WTC11 (cell line): ENCODE results near the gene DOCK8. TPM values are rescaled to one million over a fixed set of nuclear protein-coding genes. Genes with fewer than 3 reads are reported as not detected.

Source experiments
- ATF1 ChIP-seq: sonication (generic); formaldehyde crosslinking; IDR thresholded peaks from 2 replicates; pipeline ENCODE4 v1.8.1; 2023; ENCODE audit warnings: mild to moderate bottlenecking, moderate library complexity, missing genetic modification reagents
- GRHL2 ChIP-seq: fragments of 250-450 bp; sonication (Bioruptor Pico); IDR thresholded peaks from 2 replicates; pipeline ENCODE4 v1.8.0; 2022; ENCODE audit warnings: mild to moderate bottlenecking, moderate library complexity; ENCODE audit not compliant: insufficient replicate concordance, severe bottlenecking
- JAZF1 ChIP-seq: fragments of 250-450 bp; sonication (Bioruptor Pico); IDR thresholded peaks from 2 replicates; pipeline ENCODE4 v1.9.0; 2021; ENCODE audit warnings: moderate library complexity, mild to moderate bottlenecking, inconsistent platforms
- JUN ChIP-seq: sonication (generic); formaldehyde crosslinking; IDR thresholded peaks from 2 replicates; pipeline ENCODE4 v1.8.0; 2023; ENCODE audit warnings: mild to moderate bottlenecking, missing genetic modification reagents
- RELA ChIP-seq: sonication (generic); formaldehyde crosslinking; IDR thresholded peaks from 2 replicates; pipeline ENCODE4 v1.8.1; 2022; ENCODE audit warnings: missing genetic modification reagents, mild to moderate bottlenecking, borderline replicate concordance
- SP1 ChIP-seq: sonication (generic); formaldehyde crosslinking; conservative IDR thresholded peaks from 2 replicates; pipeline ENCODE4 v1.8.1; 2022; ENCODE audit warnings: missing genetic modification reagents
- TEAD4 ChIP-seq: sonication (generic); formaldehyde crosslinking; IDR thresholded peaks from 2 replicates; pipeline ENCODE4 v1.8.0; 2022; ENCODE audit warnings: mild to moderate bottlenecking, missing genetic modification reagents
- ZBTB21 ChIP-seq: sonication (generic); formaldehyde crosslinking; IDR thresholded peaks from 2 replicates; pipeline ENCODE4 v1.8.1; 2023; ENCODE audit warnings: mild to moderate bottlenecking, missing genetic modification reagents, borderline replicate concordance
- ZNF263 ChIP-seq: sonication (generic); formaldehyde crosslinking; IDR thresholded peaks from 2 replicates; pipeline ENCODE4 v1.8.1; 2022; ENCODE audit warnings: low read depth, mild to moderate bottlenecking, moderate library complexity, missing genetic modification reagents
- ZNF423 ChIP-seq: fragments of 250-450 bp; sonication (Bioruptor Pico); IDR thresholded peaks from 2 replicates; pipeline ENCODE4 v2.1.2; 2022; ENCODE audit warnings: mild to moderate bottlenecking, moderate library complexity
- total RNA-seq: library from RNA; stranded (reverse); gene quantifications from 3 replicates; pipeline ENCODE4 v1.2.3, GENCODE V29; 2021
- TF ChIP-seq, protein P1 (sequence below): sonication (generic); formaldehyde crosslinking; IDR thresholded peaks from 2 replicates; pipeline ENCODE4 v1.8.0; 2023; ENCODE audit warnings: mild to moderate bottlenecking, missing genetic modification reagents
- TF ChIP-seq, protein P2 (sequence below): fragments of 250-450 bp; sonication (Bioruptor Pico); IDR thresholded peaks from 2 replicates; pipeline ENCODE4 v1.8.0; 2021; ENCODE audit warnings: mild to moderate bottlenecking
- TF ChIP-seq, protein P3 (sequence below): fragments of 250-450 bp; sonication (Bioruptor Pico); IDR thresholded peaks from 2 replicates; pipeline ENCODE4 v1.9.0; 2021; ENCODE audit warnings: mild to moderate bottlenecking, borderline replicate concordance
- TF ChIP-seq, protein P4 (sequence below): fragments of 250-450 bp; sonication (Bioruptor Pico); IDR thresholded peaks from 2 replicates; pipeline ENCODE4 v1.9.0; 2021; ENCODE audit warnings: mild to moderate bottlenecking
- TF ChIP-seq, protein P5 (sequence below): sonication (generic); formaldehyde crosslinking; IDR thresholded peaks from 2 replicates; pipeline ENCODE4 v1.8.1; 2023; ENCODE audit warnings: mild to moderate bottlenecking, missing genetic modification reagents, borderline replicate concordance
- TF ChIP-seq, protein P6 (sequence below): sonication (generic); formaldehyde crosslinking; IDR thresholded peaks from 2 replicates; pipeline ENCODE4 v1.8.1; 2023; ENCODE audit warnings: mild to moderate bottlenecking, missing genetic modification reagents, moderate library complexity
- TF ChIP-seq, protein P7 (sequence below): fragments of 250-450 bp; sonication (Bioruptor Pico); IDR thresholded peaks from 2 replicates; pipeline ENCODE4 v1.9.0; 2021; ENCODE audit warnings: moderate library complexity, mild to moderate bottlenecking, inconsistent platforms, borderline replicate concordance
- TF ChIP-seq, protein P8 (sequence below): sonication (generic); formaldehyde crosslinking; IDR thresholded peaks from 2 replicates; pipeline ENCODE4 v1.8.1; 2022; ENCODE audit warnings: missing genetic modification reagents, borderline replicate concordance

Gene DOCK8
- total RNA-seq, 1 experiment from 2014 or later: 3.2 TPM

DNA sequence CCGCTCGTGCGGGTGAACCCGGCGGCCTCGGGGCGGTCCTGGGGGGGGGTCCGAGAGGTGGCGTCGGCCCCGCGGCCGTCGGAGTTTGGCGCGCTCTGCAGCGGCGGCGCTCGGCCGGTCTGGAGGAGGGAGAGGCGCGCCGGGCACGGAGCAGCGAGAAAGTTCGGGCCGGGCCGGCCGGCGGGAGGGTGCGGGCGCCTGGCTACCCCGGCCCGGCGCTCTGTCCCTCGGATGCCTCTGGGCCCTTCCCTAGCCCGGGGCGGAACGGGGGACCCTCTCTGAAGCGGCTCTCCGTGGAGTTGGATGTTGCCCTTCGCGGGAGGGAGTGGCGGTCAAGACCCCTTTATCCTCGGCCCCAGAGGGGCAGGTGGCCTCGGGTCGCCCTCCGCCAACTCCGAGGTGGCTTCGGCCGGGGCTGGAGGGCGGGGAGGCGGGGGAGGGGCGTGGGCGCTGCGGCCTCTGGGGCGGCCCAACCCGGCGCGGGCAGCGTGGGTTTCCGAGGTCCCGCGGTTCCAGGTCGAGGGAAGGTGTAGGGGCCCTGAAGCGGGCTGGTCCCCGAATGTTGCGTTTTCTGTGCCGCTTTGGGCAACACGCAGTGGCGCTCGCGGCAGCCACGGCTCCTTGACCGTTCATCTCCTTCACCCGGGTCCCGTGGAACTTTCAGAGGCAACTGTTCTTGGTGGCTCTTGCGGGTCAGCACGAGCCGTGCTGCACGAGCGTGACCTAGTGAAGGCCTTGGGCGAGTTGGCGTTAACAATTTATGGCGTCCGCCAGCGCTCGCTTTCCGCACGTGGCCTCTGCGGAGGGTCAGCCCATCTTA, 290.5 kb downstream of the DOCK8 start (continued):
- TF ChIP-seq, protein P1, sequence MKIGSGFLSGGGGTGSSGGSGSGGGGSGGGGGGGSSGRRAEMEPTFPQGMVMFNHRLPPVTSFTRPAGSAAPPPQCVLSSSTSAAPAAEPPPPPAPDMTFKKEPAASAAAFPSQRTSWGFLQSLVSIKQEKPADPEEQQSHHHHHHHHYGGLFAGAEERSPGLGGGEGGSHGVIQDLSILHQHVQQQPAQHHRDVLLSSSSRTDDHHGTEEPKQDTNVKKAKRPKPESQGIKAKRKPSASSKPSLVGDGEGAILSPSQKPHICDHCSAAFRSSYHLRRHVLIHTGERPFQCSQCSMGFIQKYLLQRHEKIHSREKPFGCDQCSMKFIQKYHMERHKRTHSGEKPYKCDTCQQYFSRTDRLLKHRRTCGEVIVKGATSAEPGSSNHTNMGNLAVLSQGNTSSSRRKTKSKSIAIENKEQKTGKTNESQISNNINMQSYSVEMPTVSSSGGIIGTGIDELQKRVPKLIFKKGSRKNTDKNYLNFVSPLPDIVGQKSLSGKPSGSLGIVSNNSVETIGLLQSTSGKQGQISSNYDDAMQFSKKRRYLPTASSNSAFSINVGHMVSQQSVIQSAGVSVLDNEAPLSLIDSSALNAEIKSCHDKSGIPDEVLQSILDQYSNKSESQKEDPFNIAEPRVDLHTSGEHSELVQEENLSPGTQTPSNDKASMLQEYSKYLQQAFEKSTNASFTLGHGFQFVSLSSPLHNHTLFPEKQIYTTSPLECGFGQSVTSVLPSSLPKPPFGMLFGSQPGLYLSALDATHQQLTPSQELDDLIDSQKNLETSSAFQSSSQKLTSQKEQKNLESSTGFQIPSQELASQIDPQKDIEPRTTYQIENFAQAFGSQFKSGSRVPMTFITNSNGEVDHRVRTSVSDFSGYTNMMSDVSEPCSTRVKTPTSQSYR (CRISPR knock-in tag): 0 out of 2 replicates have a peak, but pooled peaks have one; percentile 56
- TF ChIP-seq, protein P2, sequence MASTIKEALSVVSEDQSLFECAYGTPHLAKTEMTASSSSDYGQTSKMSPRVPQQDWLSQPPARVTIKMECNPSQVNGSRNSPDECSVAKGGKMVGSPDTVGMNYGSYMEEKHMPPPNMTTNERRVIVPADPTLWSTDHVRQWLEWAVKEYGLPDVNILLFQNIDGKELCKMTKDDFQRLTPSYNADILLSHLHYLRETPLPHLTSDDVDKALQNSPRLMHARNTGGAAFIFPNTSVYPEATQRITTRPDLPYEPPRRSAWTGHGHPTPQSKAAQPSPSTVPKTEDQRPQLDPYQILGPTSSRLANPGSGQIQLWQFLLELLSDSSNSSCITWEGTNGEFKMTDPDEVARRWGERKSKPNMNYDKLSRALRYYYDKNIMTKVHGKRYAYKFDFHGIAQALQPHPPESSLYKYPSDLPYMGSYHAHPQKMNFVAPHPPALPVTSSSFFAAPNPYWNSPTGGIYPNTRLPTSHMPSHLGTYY (CRISPR knock-in tag): no peak
- no peak for TF ChIP-seq ZNF423 (CRISPR knock-in tag)
- TF ChIP-seq, protein P3, sequence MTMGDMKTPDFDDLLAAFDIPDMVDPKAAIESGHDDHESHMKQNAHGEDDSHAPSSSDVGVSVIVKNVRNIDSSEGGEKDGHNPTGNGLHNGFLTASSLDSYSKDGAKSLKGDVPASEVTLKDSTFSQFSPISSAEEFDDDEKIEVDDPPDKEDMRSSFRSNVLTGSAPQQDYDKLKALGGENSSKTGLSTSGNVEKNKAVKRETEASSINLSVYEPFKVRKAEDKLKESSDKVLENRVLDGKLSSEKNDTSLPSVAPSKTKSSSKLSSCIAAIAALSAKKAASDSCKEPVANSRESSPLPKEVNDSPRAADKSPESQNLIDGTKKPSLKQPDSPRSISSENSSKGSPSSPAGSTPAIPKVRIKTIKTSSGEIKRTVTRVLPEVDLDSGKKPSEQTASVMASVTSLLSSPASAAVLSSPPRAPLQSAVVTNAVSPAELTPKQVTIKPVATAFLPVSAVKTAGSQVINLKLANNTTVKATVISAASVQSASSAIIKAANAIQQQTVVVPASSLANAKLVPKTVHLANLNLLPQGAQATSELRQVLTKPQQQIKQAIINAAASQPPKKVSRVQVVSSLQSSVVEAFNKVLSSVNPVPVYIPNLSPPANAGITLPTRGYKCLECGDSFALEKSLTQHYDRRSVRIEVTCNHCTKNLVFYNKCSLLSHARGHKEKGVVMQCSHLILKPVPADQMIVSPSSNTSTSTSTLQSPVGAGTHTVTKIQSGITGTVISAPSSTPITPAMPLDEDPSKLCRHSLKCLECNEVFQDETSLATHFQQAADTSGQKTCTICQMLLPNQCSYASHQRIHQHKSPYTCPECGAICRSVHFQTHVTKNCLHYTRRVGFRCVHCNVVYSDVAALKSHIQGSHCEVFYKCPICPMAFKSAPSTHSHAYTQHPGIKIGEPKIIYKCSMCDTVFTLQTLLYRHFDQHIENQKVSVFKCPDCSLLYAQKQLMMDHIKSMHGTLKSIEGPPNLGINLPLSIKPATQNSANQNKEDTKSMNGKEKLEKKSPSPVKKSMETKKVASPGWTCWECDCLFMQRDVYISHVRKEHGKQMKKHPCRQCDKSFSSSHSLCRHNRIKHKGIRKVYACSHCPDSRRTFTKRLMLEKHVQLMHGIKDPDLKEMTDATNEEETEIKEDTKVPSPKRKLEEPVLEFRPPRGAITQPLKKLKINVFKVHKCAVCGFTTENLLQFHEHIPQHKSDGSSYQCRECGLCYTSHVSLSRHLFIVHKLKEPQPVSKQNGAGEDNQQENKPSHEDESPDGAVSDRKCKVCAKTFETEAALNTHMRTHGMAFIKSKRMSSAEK (CRISPR knock-in tag): no peak
- no peak for TF ChIP-seq ZBTB21 (CRISPR knock-in tag)
- TF ChIP-seq ATF1: no peak
- no peak for TF ChIP-seq SP1 (CRISPR knock-in tag)
- no peak for TF ChIP-seq GRHL2
- TF ChIP-seq, protein P4, sequence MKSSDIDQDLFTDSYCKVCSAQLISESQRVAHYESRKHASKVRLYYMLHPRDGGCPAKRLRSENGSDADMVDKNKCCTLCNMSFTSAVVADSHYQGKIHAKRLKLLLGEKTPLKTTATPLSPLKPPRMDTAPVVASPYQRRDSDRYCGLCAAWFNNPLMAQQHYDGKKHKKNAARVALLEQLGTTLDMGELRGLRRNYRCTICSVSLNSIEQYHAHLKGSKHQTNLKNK: no peak
- TF ChIP-seq, protein P5, sequence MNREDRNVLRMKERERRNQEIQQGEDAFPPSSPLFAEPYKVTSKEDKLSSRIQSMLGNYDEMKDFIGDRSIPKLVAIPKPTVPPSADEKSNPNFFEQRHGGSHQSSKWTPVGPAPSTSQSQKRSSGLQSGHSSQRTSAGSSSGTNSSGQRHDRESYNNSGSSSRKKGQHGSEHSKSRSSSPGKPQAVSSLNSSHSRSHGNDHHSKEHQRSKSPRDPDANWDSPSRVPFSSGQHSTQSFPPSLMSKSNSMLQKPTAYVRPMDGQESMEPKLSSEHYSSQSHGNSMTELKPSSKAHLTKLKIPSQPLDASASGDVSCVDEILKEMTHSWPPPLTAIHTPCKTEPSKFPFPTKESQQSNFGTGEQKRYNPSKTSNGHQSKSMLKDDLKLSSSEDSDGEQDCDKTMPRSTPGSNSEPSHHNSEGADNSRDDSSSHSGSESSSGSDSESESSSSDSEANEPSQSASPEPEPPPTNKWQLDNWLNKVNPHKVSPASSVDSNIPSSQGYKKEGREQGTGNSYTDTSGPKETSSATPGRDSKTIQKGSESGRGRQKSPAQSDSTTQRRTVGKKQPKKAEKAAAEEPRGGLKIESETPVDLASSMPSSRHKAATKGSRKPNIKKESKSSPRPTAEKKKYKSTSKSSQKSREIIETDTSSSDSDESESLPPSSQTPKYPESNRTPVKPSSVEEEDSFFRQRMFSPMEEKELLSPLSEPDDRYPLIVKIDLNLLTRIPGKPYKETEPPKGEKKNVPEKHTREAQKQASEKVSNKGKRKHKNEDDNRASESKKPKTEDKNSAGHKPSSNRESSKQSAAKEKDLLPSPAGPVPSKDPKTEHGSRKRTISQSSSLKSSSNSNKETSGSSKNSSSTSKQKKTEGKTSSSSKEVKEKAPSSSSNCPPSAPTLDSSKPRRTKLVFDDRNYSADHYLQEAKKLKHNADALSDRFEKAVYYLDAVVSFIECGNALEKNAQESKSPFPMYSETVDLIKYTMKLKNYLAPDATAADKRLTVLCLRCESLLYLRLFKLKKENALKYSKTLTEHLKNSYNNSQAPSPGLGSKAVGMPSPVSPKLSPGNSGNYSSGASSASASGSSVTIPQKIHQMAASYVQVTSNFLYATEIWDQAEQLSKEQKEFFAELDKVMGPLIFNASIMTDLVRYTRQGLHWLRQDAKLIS: no peak
- TF ChIP-seq, protein P6, sequence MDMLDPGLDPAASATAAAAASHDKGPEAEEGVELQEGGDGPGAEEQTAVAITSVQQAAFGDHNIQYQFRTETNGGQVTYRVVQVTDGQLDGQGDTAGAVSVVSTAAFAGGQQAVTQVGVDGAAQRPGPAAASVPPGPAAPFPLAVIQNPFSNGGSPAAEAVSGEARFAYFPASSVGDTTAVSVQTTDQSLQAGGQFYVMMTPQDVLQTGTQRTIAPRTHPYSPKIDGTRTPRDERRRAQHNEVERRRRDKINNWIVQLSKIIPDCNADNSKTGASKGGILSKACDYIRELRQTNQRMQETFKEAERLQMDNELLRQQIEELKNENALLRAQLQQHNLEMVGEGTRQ (CRISPR knock-in tag): peak; percentile 15; the same call in 1 of the 2 replicates
- no peak for TF ChIP-seq RELA
- TF ChIP-seq ZNF263 (CRISPR knock-in tag): no peak
- no peak for TF ChIP-seq JAZF1 (CRISPR knock-in tag)
- TF ChIP-seq, protein P7, sequence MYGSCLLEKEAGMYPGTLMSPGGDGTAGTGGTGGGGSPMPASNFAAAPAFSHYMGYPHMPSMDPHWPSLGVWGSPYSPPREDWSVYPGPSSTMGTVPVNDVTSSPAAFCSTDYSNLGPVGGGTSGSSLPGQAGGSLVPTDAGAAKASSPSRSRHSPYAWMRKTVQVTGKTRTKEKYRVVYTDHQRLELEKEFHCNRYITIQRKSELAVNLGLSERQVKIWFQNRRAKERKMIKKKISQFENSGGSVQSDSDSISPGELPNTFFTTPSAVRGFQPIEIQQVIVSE (CRISPR knock-in tag): no peak
- no peak for TF ChIP-seq JUN
- TF ChIP-seq, protein P8, sequence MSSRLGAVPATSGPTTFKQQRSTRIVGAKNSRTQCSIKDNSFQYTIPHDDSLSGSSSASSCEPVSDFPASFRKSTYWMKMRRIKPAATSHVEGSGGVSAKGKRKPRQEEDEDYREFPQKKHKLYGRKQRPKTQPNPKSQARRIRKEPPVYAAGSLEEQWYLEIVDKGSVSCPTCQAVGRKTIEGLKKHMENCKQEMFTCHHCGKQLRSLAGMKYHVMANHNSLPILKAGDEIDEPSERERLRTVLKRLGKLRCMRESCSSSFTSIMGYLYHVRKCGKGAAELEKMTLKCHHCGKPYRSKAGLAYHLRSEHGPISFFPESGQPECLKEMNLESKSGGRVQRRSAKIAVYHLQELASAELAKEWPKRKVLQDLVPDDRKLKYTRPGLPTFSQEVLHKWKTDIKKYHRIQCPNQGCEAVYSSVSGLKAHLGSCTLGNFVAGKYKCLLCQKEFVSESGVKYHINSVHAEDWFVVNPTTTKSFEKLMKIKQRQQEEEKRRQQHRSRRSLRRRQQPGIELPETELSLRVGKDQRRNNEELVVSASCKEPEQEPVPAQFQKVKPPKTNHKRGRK (CRISPR knock-in tag): no peak
- no peak for TF ChIP-seq TEAD4 (CRISPR knock-in tag)
